Measurements from ENCODE around the gene FLOT2. TPM values are rescaled to one million over a fixed set of nuclear protein-coding genes. Genes with fewer than 3 reads are reported as not detected.

FLOT2 gene
- total RNA-seq, 2 donors from 2014 or later = 92.1 to 125 TPM

- Histone ChIP-seq H3K27me3 (no peaks in the 10 kb centered on the region), H3K27ac (no peak overlapping the region), H3K4me3 (no peak overlapping the region), H3K9me3 (no peaks in the 10 kb centered on the region), H3K4me1 (peaks cover 3% of the 10 kb centered on the region), H3K36me3 (peaks cover 6% of the 10 kb centered on the region), H3K9ac (ENCODE audit: low read depth in 2 of 2, low read length in 2 of 2) (no peak overlapping the region)
- no peak for DNase-seq
- intact Hi-C loops (cut with DNase I) = no loop called here
- TF ChIP-seq CTCF (IDR thresholded peaks at IDR 0.05) = no peak
Measured at GRCh38 chr17:28860363-28860808, 37.1 kb downstream of the FLOT2 start.

GRCh38 chr17:28858801-28859355, 38.7 kb downstream of the FLOT2 start:
- Histone ChIP-seq H3K9ac (ENCODE audit: low read depth in 2 of 2, low read length in 2 of 2) (no peak overlapping the region), H3K9me3 (no peaks in the 10 kb centered on the region), H3K36me3 (peaks cover 6% of the 10 kb centered on the region), H3K4me1 (peaks cover 5% of the 10 kb centered on the region), H3K27ac (no peak overlapping the region), H3K27me3 (no peaks in the 10 kb centered on the region), H3K4me3 (no peak overlapping the region)
- DNase-seq = no peak
- intact Hi-C loops (cut with DNase I) = loop anchor here (10.0 kb wide), 1 partner anchor 56 kb away; no protein-coding TSS in a partner anchor
- no peak for TF ChIP-seq CTCF (IDR thresholded peaks at IDR 0.05)

DNA sequence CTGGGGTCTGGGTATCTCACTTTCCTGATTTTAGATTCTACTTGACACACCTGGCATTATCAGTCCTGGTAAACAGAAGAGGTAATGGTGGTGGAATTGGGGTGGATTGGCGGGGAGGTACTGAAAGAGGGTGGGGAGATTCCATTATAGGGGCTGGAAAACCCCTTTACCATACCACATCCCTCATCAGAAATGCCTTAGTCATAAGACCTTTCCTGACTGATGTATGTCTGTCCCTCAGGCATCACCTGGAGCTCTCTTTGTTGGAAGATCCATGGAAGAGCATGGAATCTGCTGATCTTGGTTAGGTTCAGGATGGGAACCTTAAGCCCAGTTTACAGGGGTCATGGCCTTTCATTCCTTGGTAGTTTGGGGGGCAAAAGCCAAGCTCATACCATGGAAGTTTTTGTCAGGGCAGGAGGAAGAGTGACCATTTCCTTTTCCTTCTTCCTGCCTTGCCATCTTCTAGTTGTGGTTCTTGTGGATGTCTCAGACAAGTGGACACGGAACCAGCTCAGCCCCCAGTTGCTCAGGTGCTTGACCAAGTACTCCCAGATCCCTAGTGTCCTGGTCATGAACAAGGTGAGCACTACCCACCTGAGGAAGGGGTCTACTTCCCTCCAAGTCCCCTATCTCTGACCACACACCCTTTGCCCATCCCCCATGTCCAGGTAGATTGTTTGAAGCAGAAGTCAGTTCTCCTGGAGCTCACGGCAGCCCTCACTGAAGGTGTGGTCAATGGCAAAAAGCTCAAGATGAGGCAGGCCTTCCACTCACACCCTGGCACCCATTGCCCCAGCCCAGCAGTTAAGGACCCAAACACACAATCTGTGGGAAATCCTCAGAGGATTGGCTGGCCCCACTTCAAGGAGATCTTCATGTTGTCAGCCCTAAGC, 39.4 kb downstream of the FLOT2 start:
- Histone ChIP-seq H3K36me3 (peaks cover 6% of the 10 kb centered on the region), H3K27me3 (no peaks in the 10 kb centered on the region), H3K9ac (ENCODE audit: low read depth in 2 of 2, low read length in 2 of 2) (no peak overlapping the region), H3K27ac (no peak overlapping the region), H3K4me3 (no peak overlapping the region), H3K9me3 (no peaks in the 10 kb centered on the region), H3K4me1 (peaks cover 5% of the 10 kb centered on the region)
- TF ChIP-seq CTCF (IDR thresholded peaks at IDR 0.05) = no peak
- intact Hi-C loops (cut with DNase I) = loop anchor here (10.0 kb wide), 1 partner anchor 57 kb away; no protein-coding TSS in a partner anchor
- DNase-seq = no peak

GRCh38 chr17:28856028-28856574, 41.4 kb downstream of the FLOT2 start:
- Histone ChIP-seq H3K4me3 (no peak overlapping the region), H3K36me3 (peaks cover 6% of the 10 kb centered on the region), H3K9me3 (no peaks in the 10 kb centered on the region), H3K27ac (no peak overlapping the region), H3K27me3 (no peaks in the 10 kb centered on the region), H3K9ac (ENCODE audit: low read depth in 2 of 2, low read length in 2 of 2) (no peak overlapping the region), H3K4me1 (peaks cover 5% of the 10 kb centered on the region)
- DNase-seq = no peak
- no peak for TF ChIP-seq CTCF (IDR thresholded peaks at IDR 0.05)
- intact Hi-C loops (cut with DNase I) = loop anchor here (10.0 kb wide), 1 partner anchor 59 kb away; no protein-coding TSS in a partner anchor

- H3K36me3 ChIP-seq = peaks cover 6% of the 10 kb centered on the region
Measured at GRCh38 chr17:28855336-28855679, 42.2 kb downstream of the FLOT2 start.

More at GRCh38 chr17:28855336-28855679, 42.2 kb downstream of the FLOT2 start:
- Histone ChIP-seq H3K9ac (ENCODE audit: low read depth in 2 of 2, low read length in 2 of 2) (peak overlapping the region; percentile 79 to 89), H3K4me1 (peaks cover 5% of the 10 kb centered on the region), H3K27me3 (no peaks in the 10 kb centered on the region), H3K9me3 (no peaks in the 10 kb centered on the region), H3K4me3 (peak overlapping the region; percentile 71), H3K27ac (no peak overlapping the region)
- DNase-seq = no peak
- TF ChIP-seq CTCF (IDR thresholded peaks at IDR 0.05) = no peak
- intact Hi-C loops (cut with DNase I) = loop anchor here (10.0 kb wide), 1 partner anchor 59 kb away; no protein-coding TSS in a partner anchor

All from colonic mucosa (tissue), 4 donors.